Activated T-helper 9 cell treated with anti-CD3 and anti-CD28 coated beads, Interleukin-2, amount 50 U/mL, for 16 hours (primary cell): ENCODE measurements around the gene CCRL2.
"Not testable (repeated sequence)": the region's sequence is repeated elsewhere in the genome, so short reads cannot be mapped to it uniquely, and the experiment has no call there.

ENCODE experiments used
- DNase-seq: peaks from one replicate; pipeline ENCODE4 v3.0.0-alpha.2; 2020; ENCODE audit warnings: low read depth

CCRL2 gene

DNA sequence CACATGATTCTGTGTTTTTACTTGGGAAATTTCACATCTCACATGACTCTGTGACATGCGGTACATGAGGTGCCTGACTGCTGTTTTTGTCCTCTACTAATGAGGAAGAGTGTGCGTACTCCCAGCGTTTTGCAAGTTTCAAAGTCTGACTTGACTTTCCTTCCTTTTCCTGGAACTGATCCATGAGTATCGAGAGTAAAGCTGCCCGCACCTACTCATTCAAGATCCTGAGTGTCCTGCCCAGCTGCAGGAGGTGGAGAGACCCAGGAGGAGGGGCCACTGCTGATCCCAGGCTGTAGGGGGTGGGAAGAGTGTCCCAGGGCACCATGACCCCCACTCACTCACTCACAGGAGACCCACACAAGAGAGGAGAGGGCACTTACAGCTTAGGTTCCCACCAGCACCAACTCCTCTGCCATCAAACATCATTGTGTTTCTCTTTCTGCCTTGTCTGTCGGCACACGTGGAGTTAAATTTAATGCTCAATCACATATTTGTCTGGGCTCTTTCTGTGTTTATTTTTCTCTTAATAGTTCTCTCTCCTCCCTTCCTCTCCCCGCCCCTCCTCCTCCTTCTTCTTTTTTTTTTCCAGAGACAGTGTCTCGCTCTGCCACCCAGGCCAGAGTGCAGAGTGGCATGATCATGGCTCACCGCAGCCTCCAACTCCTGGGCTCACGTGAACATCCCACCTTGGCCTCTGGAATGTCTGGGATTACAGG is 1.6 kb upstream of the CCRL2 start:
- no peak for DNase-seq

DNA sequence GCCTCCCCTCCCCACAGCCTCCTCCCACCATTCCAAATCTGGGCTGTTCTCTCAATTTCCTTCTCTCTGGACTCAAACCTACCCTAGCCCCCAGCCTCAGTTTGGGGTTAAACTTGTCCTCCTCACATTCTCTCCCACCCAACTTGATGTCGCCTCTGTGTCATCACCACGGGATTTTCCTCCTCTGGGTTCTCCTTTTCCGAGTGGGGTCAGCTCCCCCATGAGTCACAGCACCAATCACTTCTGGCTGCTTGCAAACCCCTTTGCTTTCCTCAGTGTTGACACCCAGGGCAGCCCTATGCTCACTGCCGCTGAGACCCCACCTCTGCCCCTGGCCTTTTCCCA is 644 bp upstream of the CCRL2 start:
- no peak for DNase-seq

DNA sequence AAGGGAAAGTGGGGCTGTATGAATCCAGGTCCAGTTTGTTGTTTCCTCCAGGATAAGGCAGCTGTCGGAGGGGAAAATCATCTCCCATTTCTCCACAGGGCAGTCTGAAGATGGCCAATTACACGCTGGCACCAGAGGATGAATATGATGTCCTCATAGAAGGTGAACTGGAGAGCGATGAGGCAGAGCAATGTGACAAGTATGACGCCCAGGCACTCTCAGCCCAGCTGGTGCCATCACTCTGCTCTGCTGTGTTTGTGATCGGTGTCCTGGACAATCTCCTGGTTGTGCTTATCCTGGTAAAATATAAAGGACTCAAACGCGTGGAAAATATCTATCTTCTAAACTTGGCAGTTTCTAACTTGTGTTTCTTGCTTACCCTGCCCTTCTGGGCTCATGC is 911 bp downstream of the CCRL2 start:
- no peak for DNase-seq

DNA sequence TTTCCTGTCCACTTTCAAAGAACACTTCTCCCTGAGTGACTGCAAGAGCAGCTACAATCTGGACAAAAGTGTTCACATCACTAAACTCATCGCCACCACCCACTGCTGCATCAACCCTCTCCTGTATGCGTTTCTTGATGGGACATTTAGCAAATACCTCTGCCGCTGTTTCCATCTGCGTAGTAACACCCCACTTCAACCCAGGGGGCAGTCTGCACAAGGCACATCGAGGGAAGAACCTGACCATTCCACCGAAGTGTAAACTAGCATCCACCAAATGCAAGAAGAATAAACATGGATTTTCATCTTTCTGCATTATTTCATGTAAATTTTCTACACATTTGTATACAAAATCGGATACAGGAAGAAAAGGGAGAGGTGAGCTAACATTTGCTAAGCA is 1.8 kb downstream of the CCRL2 start:
- no peak for DNase-seq

DNA sequence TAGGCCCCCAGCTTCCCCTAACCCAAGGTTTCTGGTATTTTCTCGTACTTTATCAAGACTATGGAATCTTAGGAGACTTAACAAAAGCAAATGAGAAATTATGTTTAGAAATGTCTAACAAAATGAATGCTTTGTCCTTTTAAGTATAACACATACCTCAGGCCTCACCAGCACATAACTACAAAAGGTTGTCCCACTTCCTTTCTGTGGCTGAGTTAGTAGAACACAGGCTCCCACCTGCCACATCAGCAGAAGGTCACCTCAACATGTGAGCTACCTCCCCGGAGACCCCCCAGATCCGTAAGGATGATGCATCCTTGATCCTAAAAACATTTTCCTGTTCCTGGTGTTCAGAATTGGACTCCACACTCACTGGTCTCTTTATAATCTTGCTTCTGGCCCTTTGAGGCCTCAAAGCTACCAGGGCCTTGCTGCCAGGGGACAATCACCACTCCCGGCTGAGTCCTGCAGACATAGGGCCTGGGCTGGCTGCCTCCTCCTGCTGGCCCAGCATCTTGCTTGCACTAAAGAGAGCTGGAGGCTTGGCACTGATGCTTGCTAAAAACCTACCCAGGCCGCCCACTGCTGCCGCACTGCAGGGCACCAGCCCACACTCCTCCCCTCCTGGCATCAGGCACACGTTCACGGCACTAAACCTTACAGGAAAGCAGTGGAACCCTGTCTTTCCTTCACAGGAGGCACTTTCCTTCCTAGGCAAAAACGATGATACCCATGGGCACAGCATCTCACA is 2.9 kb downstream of the CCRL2 start:
- no peak for DNase-seq

DNA sequence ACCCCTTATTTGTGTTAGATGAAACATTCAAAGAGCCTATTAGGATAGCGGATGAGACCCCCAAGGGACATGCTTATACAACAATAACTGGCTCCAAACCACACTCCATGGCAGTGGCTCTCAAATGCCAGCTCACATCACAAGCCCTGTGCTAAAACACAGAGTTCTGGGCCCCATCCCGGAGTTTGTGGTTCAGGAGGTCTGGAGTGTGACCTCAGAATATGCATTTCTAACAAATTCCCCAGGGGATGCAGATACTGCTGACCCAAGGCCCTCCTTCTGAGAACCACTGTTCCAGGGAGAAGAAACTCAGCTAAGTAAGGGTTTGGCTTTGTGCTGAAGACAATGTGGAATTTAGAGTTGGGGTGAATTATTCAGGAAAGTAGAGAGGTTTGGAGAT is 3.6 kb downstream of the CCRL2 start:
- DNase-seq = no peak

DNA sequence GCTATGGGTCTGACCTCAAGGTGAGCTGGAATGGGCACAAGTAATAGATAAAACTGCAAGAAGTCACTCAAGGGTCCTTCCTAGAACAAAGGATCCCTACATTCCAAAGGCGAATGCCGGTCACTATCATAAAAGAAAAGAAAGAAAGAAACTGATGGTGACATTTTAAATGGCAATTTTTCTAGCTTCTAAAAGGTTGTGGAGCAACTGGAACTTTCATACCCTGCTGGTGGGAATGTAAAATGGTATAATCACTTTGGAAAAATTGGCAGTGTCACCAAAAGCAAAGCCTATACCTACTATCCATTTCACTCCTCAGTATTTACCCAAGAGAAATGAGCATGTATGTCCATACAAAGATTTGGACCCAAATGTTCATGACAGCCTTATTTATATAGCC is 4.2 kb downstream of the CCRL2 start:
- no peak for DNase-seq

DNA sequence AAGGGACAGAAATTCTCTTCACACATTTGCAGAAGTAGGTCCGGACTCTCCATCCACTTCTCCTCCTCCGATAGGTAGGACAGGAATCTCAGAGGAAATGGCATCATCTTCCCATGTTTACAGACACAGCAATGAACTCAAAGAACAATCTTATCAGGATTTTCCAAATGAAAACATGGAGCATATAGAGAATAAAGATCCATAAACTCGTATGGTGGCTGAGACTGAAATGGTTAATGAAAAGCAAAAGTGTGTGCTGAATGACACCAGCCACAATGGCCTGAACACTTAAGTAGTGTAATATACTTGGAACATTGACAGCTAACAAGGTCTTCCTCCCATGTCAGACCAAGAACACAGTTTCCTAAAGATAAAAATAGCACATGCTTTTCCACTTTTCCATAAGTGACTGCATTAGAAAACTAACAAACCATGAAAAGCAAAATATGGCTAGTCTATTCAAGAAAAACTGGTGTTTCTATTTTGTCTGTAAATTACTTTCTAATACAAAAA is 5.8 kb downstream of the CCRL2 start:
- no peak for DNase-seq

DNA sequence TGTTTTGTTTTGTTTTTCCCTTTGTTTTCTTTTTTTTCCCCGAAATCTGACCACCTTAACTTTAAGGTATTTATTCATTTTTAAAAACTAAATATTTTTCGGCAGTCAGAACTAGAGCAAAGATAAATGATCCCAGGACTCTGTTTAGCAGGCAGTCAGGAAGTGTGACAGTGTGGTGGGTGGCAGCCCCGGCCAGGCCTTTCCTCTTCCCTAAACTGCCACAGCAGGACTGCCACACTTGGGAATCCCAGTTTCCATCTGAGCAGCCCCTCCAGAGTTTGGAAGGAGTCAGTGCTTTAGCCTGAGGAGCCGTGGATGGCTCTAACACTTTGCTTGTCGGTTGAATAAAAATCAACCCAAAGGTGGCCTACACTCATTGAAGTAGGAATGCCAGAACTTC is 6.9 kb downstream of the CCRL2 start:
- DNase-seq = no peak

DNA sequence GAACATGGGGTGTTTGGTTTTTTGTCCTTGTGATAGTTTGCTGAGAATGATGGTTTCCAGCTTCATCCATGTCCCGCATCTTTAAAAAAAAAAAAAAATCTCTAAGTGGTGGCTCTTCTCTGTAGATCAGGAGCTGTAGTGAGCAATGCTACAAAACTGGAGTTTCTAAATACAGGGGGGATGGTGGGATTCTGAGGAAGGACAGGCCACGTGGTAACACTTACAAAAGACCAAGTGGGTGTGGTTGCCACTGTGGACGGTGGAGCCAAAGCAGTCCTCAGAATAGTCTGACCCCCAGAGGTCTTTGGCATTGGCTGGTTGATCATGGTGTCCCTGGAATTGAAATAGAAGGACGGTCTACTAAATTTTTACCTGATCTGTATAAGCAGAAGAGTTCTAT is 7.7 kb downstream of the CCRL2 start:
- no peak for DNase-seq

DNA sequence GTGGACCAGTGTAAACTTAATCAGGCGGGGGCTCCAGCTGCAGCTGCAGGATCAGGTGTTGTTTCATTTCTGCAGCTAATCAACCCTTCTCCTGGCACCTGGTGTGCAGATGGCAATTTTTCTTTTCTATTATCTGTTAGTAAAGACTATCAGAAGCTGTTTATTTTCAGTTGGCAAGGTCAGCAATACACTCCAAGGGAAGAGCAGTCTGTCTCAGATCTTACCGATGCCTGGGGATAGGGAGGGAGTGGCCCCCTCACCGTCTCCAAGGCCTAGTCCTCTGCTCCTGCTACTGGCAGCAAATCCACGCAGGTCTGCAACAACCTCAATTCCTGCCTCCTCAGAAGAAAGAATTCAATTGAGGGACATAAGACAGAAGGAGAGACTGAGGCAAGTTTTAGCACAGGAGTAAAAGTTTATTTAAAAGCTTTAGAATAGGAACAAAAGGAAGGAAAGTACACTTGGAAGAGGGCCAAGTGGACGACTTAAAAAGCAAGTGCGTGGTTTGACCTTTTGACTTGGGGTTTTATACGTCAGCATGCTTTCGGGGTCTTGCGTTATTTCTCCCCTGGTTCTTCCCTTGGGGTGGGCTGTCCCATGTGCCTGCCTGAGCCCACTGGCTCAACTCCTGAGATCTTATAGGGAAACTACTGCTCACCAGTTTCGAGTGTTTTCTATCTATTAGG is 9.2 kb downstream of the CCRL2 start:
- DNase-seq = no peak

DNA sequence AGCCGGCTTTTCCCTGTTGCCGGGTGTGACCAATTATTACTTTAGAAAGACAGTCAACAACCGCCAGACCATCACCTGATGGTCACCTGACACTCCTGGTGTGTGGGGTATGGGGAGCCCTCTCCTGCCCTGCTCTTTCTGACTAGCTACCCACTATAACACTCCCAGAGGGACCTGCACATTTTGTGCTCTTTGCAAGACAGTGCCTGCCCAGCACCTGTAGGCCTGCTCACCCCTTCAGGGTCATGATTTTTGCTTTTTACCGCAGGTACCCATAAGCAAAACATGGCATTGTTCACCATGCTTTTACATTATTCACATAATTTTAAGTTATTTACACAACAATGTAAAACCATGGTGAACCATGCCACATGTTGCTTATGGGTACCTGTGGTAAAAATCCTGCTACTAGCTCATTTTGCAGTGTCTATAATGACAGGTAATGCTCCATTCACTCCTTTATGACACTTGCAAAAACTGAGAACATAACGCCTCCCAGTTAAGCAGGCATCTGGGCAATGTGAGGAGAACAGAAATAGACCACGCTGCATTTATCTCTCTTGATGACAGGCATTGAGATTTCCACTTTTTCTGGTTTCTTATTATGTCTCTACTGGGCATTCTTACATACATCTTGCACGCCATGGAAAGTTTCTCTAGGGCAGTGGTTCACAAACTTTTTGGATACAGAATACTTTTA is 9.9 kb downstream of the CCRL2 start:
- DNase-seq = no peak

DNA sequence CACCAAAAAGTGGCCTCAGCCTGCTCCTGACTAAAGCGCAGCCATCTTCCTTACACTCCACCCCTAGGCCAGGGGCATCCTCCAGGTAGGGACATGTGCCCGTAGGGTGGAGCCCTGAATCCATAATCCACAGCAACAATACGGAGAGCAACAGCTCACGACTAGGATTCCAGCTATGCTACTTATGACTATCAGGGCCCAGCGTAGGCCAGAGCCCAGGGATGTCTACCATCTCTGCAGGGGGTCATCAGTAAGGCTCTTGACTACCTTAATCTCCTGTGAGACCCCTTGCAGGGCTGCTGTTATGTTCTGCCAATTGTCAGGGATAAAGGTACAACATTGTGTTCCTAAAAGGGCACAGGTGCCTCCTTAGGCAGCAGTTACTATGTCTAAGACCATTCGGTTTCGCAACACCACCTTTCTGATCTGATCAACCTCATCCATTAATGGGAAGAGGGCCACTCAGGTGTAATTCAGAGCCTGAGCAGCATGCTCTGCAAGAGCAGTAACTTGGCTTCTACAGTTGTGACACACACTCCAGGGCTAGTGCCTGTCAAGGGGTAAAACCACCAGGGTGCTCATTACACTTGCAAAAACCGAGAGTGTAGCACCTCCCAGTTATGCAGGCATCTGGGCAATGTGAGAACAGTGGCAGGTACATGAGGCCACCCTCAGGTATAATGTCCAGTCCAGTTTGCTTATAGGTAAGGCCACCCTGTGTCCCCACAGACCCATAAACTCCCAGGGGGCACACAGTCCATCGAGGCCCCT is 11.0 kb downstream of the CCRL2 start:
- DNase-seq = no peak

DNA sequence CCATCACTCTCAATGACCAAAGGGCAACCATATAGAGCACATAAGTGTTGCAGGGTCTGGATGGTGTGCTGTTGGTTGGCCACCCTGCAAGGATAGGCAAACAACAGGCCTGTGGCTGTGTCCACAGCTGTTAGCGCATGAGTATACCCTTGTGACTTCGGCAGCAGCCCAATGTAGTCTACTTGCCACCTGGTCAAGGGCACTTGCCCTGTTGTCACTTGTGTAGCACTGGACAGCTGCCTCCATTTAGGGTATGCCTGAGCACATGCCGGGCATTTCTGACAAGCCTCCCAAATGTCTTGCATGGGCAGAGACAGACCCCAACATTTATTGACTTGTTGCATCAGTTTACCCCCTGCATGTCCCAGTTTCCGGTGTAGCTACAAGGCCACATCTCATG is 12.8 kb downstream of the CCRL2 start:
- no peak for DNase-seq

DNA sequence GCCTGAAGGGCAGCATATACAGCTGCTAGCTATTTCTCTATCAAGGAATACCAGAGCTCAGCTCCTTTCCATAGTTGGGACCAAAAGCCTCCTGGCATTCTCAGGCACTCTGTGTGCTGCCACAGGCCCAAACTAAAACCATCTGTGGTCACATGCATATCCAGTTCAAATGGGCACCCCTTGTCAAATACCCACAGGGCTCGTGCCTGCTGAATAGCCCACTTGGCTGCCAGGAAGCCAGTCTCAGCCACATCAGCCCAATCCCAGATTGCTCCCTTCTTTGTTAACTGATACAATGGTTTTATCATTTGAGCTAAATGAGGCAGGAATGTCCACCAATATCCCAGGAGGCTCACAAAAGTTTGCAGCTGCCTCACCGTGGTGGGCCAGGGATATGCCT is 13.9 kb downstream of the CCRL2 start:
- DNase-seq = no peak

DNA sequence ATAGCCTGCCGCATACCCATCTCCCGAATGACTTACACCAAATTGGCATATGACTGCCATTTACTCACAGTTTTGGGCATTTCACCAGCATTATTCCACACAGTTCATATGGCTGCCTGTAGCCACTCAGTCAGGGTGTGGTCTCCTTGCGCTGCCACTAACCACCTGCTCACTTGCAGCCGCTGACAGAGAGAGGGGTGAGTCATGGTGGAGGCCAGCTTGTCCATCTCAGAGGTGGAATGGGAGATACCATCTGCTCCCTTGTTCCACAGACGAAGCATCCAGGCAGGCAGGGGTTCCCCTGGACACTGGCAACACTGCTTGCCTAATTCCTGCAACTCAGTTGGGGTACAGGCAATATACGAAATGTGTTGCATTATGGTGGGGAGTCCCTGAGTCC is 15.6 kb downstream of the CCRL2 start:
- DNase-seq = no peak

DNA sequence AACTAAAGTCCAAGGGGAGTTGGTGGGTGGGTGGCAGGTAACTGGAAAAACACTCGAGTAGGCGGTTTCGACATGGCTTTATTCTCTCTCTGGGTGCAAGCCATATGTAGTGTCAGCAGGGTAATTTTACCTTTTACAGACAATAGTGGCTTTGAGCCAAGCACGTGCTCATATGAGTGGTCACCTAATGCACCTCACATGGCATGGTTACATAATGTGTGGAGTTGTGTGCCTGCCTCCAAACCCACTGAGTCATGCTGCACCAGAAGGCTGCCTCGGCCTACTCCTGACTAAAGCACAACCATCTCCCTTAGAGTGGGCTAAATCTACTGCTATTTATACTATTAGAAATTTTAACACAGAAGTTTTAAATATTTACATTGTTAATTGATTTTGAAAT is 16.5 kb downstream of the CCRL2 start:
- no peak for DNase-seq

DNA sequence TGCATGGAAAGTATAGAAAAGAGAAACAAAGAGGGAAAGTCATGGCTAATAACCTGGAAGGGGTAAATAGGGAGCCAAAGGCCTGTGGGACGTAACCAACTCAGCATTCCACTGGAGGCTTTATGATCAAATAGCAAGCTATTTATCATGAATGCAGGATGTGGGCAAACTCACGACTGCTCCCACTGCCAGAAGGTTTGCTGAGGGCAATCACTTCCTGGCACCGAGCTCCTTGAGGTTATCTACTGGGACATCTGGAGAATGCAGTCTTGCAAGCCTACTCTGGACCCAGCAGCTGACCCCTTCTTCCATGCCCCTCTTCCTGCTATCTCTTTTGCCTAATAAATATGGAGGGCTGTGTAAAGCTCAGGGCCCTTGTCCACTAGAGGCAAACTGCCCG is 19.4 kb downstream of the CCRL2 start:
- not testable (repeated sequence) for DNase-seq

DNA sequence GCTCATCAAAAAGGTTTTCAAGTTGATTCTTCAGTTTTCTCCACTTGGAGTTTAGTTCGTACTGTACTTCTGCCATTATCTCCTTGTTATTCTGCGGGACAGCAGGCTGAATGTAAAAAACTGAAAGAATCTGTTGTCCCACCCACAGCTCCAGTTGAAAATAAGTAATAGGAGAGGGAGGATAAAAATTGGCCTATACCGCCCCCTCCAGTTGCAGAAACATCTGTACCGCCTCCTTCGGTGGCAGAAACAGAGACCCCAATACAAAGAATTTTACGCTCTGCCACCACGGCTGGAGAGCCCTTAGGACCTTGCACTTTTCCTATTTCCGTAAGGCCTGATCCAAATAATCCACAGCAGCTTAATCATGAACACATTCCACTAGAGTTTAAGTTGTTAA is 20.3 kb downstream of the CCRL2 start:
- DNase-seq = not testable (repeated sequence)

DNA sequence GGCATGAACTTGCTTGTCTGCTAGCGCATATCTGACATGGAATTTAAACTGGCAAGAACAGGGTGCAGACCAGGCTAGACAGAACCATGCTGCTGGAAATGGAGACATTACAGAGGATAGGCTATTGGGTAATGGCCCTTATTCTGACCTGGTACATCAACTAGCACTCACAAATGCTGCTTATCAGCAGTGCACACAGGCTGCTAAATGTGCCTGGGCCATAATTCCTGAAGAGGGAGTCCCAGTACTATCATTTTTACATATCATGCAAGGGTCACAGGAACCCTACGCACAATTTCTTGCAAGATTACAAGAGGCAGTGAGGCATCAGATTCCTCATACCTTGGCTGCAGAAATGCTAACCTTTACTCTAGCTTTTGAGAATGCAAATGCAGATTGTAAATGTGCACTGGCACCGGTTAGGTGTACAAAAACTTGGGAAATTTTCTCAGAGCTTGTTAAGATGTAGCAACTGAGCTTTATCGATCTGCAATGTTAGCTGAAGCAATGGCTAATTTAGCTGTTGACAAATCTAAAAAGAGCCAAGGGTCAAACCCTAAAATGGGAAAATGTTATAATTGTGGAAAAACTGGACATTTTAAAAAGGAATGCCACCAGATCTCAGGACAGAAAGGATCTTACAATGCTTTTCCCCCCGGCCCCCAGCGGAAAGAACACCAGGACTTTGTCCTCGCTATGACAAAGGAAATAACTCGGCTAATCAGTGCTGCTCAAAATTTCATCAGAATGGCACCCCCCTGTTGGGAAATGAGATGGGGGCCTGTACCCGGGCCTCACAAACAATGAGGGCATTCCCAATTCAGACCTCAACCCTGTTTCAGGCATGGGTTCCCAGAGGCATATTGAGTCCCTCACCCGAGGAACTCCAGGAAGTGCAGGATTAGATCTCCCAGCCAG is 21.1 kb downstream of the CCRL2 start:
- no peak for DNase-seq

DNA sequence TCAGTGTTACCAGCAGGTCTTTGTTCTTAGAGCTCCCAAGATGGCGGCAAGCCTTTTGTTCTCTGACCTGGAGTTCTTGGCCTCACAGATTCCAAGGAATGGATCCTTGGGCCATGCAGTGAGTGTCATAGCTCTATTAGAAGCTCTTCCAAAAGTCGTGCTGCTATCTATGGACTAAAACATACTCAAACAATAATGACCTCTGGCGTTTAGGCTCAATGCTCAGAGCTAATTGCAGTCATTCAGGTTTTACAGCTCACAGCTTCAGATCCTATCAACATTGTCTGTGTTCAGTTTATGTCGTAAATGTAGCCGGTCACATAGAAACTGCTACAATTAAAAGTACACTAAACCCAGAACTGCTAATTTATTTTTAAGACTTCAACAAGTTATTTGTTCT is 22.2 kb downstream of the CCRL2 start:
- DNase-seq = no peak
